GM23338 (cell line): Measurements from ENCODE around the gene RBP2.

Experiments used
- CREB1 ChIP-seq: fragments of 250-450 bp; sonication (Bioruptor Pico); IDR thresholded peaks from 2 replicates; pipeline ENCODE4 v1.5.0; 2020; ENCODE audit warnings: low read depth, mild to moderate bottlenecking, moderate library complexity
- CTCF ChIP-seq, 2 experiments: fragments of 200-600 bp in 1 of 2; sonication (generic) in 1 of 2; conservative IDR thresholded peaks; 2 replicates each; pipeline versions ENCODE4 v1.5.1 to v1.6.1; 2016 to 2017; ENCODE audit warnings: antibody characterized with exemption in 2 of 2, low read depth in 2 of 2, mild to moderate bottlenecking in 2 of 2, moderate library complexity in 1 of 2
- ETS1 ChIP-seq: IDR thresholded peaks from 2 replicates; pipeline ENCODE4 v1.6.1; 2016; ENCODE audit warnings: antibody characterized with exemption
- EZH2 ChIP-seq: fragments of 200-600 bp; sonication (generic); IDR thresholded peaks from one replicate; pipeline ENCODE4 v1.8.0; 2017; ENCODE audit warnings: antibody characterized with exemption, mild to moderate bottlenecking, low read depth; ENCODE audit not compliant: unreplicated experiment
- EZH2phosphoT487 ChIP-seq: fragments of 200-600 bp; sonication (generic); IDR thresholded peaks from one replicate; pipeline ENCODE4 v1.8.1; 2018; ENCODE audit warnings: antibody characterized with exemption; ENCODE audit not compliant: unreplicated experiment
- JUNB ChIP-seq: IDR thresholded peaks from one replicate; pipeline ENCODE4 v1.6.1; 2016; ENCODE audit warnings: antibody characterized with exemption; ENCODE audit not compliant: unreplicated experiment
- POLR2AphosphoS5 ChIP-seq: IDR thresholded peaks from 2 replicates; pipeline ENCODE4 v1.6.1; 2016; ENCODE audit warnings: antibody characterized with exemption, low read depth
- REST ChIP-seq: IDR thresholded peaks from one replicate; pipeline ENCODE4 v1.6.1; 2018; ENCODE audit warnings: antibody characterized with exemption; ENCODE audit not compliant: unreplicated experiment
- ZNF114 ChIP-seq: fragments of 250-450 bp; sonication (Bioruptor Pico); IDR thresholded peaks from 2 replicates; pipeline ENCODE4 v1.5.0; 2020; ENCODE audit warnings: mild to moderate bottlenecking, moderate library complexity
- ZNF462 ChIP-seq: fragments of 250-450 bp; sonication (Bioruptor Pico); IDR thresholded peaks from 2 replicates; pipeline ENCODE4 v1.5.0; 2020; ENCODE audit warnings: mild to moderate bottlenecking, moderate library complexity

GRCh38 chr3:139457066-139457465, 19.2 kb downstream of the RBP2 start:
- no peak for TF ChIP-seq EZH2phosphoT487
- no peak for TF ChIP-seq CTCF (conservative IDR thresholded peaks at IDR 0.05; ENCODE audit: low read depth in 2 of 2)
- TF ChIP-seq EZH2 = no peak
- TF ChIP-seq POLR2AphosphoS5 = no peak
- TF ChIP-seq ZNF114 (CRISPR knock-in tag) = no peak
- TF ChIP-seq ZNF462 (CRISPR knock-in tag) = no peak
- TF ChIP-seq JUNB = no peak
- no peak for TF ChIP-seq CREB1
- TF ChIP-seq ETS1 = no peak
- no peak for TF ChIP-seq REST
